HUDEP-2 (cell line): ENCODE results near the gene CRTAP.
"Not testable (repeated sequence)": the region's sequence is repeated elsewhere in the genome, so short reads cannot be mapped to it uniquely, and the experiment has no call there.

ENCODE experiments used
- DNase-seq, 76 experiments: peaks; one replicate each; lab custom pipeline; 2025; ENCODE audit not compliant: unreplicated experiment in 76 of 76; lab: John Stamatoyannopoulos, UW

The CRTAP gene

GRCh38 chr3:33173103-33173502, 59.3 kb downstream of the CRTAP start:
- no peak for DNase-seq

GRCh38 chr3:33173672-33174071, 59.9 kb downstream of the CRTAP start:
- no peak for DNase-seq

GRCh38 chr3:33174095-33174494, 60.3 kb downstream of the CRTAP start:
- DNase-seq, result no peak

- DNase-seq, result no peak
These were observed 61.0 kb downstream of the CRTAP start for GRCh38 chr3:33174711-33175414.

GRCh38 chr3:33179132-33179531, 65.3 kb downstream of the CRTAP start:
- no peak for DNase-seq

- no peak for DNase-seq
These were observed 67.4 kb downstream of the CRTAP start for GRCh38 chr3:33181229-33181628.

- DNase-seq, result not testable (repeated sequence)
These were observed 67.8 kb downstream of the CRTAP start for GRCh38 chr3:33181641-33182040.

- DNase-seq, result no peak
These were observed 71.0 kb downstream of the CRTAP start for GRCh38 chr3:33184863-33185262.

GRCh38 chr3:33186524-33187367, 72.9 kb downstream of the CRTAP start:
- no peak for DNase-seq

- DNase-seq, result no peak
These were observed 73.5 kb downstream of the CRTAP start for GRCh38 chr3:33187368-33187634.

- DNase-seq, result no peak
These were observed 80.5 kb downstream of the CRTAP start for GRCh38 chr3:33194303-33194702.

- no peak for DNase-seq
These were observed 82.7 kb downstream of the CRTAP start for GRCh38 chr3:33196538-33196937.
